DND-41 (cell line): ENCODE results near the gene HAUS1.

Experiments used
- ATAC-seq: fragments of 200-7000 bp; cut with Tn5 transposase; 3 replicates; pipeline ENCODE4 v1.9.1; 2021; ENCODE audit warnings: low read depth; ENCODE audit not compliant: insufficient read depth
- DNase-seq: peaks from one replicate; pipeline ENCODE4 v3.0.0-alpha.2; 2020
- H2AFZ ChIP-seq: 2 replicates; pipeline ENCODE4 v1.6.0; 2012; ENCODE audit warnings: low read depth, low read length
- H3K27ac ChIP-seq: 2 replicates; pipeline ENCODE4 v1.5.1; 2012; ENCODE audit warnings: low read length, inconsistent platforms
- H3K27me3 ChIP-seq: fragments of 200-600 bp; sonication (generic); 2 replicates; pipeline ENCODE4 v1.6.0; 2012; ENCODE audit warnings: low read length, mild to moderate bottlenecking, inconsistent platforms; ENCODE audit not compliant: insufficient read depth, poor library complexity
- H3K36me3 ChIP-seq: 2 replicates; pipeline ENCODE4 v1.5.1; 2012; ENCODE audit warnings: low read length, inconsistent platforms; ENCODE audit not compliant: insufficient read depth
- H3K4me1 ChIP-seq: 2 replicates; pipeline ENCODE4 v1.5.1; 2012; ENCODE audit warnings: mild to moderate bottlenecking, low read length; ENCODE audit not compliant: insufficient read depth
- H3K4me2 ChIP-seq: 2 replicates; pipeline ENCODE4 v1.6.0; 2012; ENCODE audit warnings: mild to moderate bottlenecking, moderate library complexity, low read length, inconsistent platforms; ENCODE audit not compliant: insufficient read depth
- H3K4me3 ChIP-seq, 2 experiments: fragments of 200-600 bp in 1 of 2; shearing (Covaris generic) in 1 of 2; 2 replicates each; pipeline ENCODE4 v1.5.1; 2012 to 2016; ENCODE audit warnings: inconsistent platforms in 2 of 2, low read length in 2 of 2, mild to moderate bottlenecking in 2 of 2, low read depth in 1 of 2, moderate library complexity in 1 of 2
- H3K79me2 ChIP-seq: 2 replicates; pipeline ENCODE4 v1.6.0; 2012; ENCODE audit warnings: low read length, inconsistent platforms; ENCODE audit not compliant: insufficient read depth
- H3K9ac ChIP-seq: 2 replicates; pipeline ENCODE4 v1.6.0; 2012; ENCODE audit warnings: low read depth, mild to moderate bottlenecking, inconsistent platforms, low read length, moderate library complexity
- H3K9me3 ChIP-seq: 2 replicates; pipeline ENCODE4 v1.5.1; 2012; ENCODE audit warnings: low read length, moderate library complexity, mild to moderate bottlenecking, inconsistent platforms; ENCODE audit not compliant: insufficient read depth, severe bottlenecking
- H4K20me1 ChIP-seq: 2 replicates; pipeline ENCODE4 v1.6.0; 2012; ENCODE audit warnings: low read length; ENCODE audit not compliant: insufficient read depth
- CTCF ChIP-seq: IDR thresholded peaks from 2 replicates; pipeline ENCODE4 v1.5.1; 2012; ENCODE audit warnings: borderline replicate concordance, low read length, moderate library complexity, mild to moderate bottlenecking; ENCODE audit not compliant: poor library complexity, severe bottlenecking; ENCODE audit errors: extremely low read depth
- EZH2 ChIP-seq: IDR thresholded peaks from 3 replicates; pipeline ENCODE4 v1.6.1; 2012; ENCODE audit warnings: borderline replicate concordance, low read depth, mild to moderate bottlenecking, moderate library complexity, low read length, inconsistent platforms; ENCODE audit not compliant: severe bottlenecking

The HAUS1 gene

GRCh38 chr18:46072959-46073358, 31.2 kb upstream of the HAUS1 start:
- H3K4me2 ChIP-seq: no peak overlapping the region

DNA sequence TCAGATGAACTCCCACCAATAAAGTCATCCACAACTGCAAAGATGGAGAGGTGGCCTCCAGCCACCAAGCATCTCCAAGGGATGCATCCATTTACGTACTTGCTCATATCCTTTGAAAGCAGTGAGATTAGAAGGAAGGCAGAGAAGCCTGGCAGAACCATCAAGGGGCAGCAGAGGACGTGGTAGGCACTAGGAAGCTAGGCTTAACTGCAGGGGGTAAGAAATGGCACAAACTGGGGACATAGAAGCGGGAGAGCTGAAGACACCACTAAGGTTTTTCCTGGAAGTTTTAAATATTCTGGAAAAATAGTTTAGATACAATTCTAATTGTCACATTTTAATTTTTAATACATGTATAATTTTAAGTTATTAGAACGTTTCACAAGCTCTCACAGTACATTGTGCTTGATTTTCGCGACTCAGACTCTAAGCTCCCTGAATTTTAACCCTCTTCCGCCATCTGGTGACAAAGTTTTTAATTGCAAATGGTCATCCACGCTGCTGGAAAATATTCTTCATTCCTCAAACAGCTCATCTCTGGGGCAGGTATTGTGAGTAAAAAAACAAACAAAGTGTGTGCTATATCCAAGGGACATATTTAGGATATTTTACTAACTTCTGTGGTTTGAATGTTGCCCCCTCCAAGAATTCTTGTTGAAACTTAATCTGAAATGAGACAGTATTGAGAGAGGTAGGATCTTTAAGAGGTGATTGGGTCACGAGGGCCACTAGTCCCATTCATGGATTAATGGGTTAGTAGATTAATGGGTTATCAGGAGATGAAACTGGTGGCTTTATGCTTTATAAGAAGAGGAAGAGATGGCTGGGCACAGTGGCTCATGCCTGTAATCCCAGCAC, 30.5 kb upstream of the HAUS1 start:
- Histone ChIP-seq H2AFZ (no peak overlapping the region), H3K4me2 (no peak overlapping the region), H3K27me3 (no peaks in the 10 kb centered on the region), H3K9me3 (no peaks in the 10 kb centered on the region), H3K9ac (no peak overlapping the region), H3K27ac (no peak overlapping the region), H4K20me1 (no peaks in the 10 kb centered on the region), H3K4me1 (no peaks in the 10 kb centered on the region), H3K36me3 (peaks cover 12% of the 10 kb centered on the region; the same call in 1 of the 2 replicates), H3K79me2 (no peaks in the 10 kb centered on the region), H3K4me3 (no peak overlapping the region)
- TF ChIP-seq CTCF: peak; percentile 82
- TF ChIP-seq EZH2: no peak
- ATAC-seq: peak; percentile 78
- DNase-seq: peak; percentile 61

More at GRCh38 chr18:46072959-46073358, 31.2 kb upstream of the HAUS1 start:
- no peaks in the 10 kb centered on the region for H3K27me3 ChIP-seq
- no peaks in the 10 kb centered on the region for H3K9me3 ChIP-seq
- TF ChIP-seq CTCF: no peak
- TF ChIP-seq EZH2: no peak
- H3K4me1 ChIP-seq: no peaks in the 10 kb centered on the region
- H2AFZ ChIP-seq: no peak overlapping the region
- H4K20me1 ChIP-seq: no peaks in the 10 kb centered on the region
- no peak overlapping the region for H3K27ac ChIP-seq
- H3K36me3 ChIP-seq: peaks cover 6% of the 10 kb centered on the region; the same call in 1 of the 2 replicates
- DNase-seq: no peak
- ATAC-seq: 0 out of 3 replicates have a peak, but pooled peaks have one; percentile 2
- no peak overlapping the region for H3K4me3 ChIP-seq
- no peak overlapping the region for H3K9ac ChIP-seq
- H3K79me2 ChIP-seq: no peaks in the 10 kb centered on the region

DNA sequence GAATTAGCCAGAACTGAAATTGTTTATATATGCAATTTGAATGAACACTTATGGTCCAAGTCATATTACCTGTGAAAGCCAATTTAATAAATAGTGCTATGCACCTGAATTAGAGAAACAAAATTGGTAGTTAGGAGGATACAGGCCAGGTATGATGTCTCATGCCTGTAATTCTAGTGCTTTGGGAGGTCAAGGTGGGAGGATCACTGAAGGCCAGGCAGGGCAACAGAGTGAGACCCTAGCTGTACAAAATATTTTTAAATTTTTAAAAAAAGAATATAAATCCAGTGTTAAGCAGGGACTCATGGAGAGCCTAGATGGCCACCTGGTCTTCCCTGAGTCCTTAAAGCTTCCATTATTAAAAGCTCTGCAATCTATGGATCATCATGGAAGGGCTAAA, 24.8 kb upstream of the HAUS1 start:
- Histone ChIP-seq H3K36me3 (peaks cover 63% of the 10 kb centered on the region), H2AFZ (no peak overlapping the region)

More for the DNA sequence above, 24.8 kb upstream of the HAUS1 start:
- Histone ChIP-seq H3K4me3 (no peak overlapping the region), H3K4me1 (no peaks in the 10 kb centered on the region), H3K9ac (no peak overlapping the region), H3K79me2 (peaks cover 2% of the 10 kb centered on the region; the same call in 1 of the 2 replicates), H3K27me3 (no peaks in the 10 kb centered on the region), H3K4me2 (no peak overlapping the region), H3K27ac (no peak overlapping the region), H3K9me3 (no peaks in the 10 kb centered on the region), H4K20me1 (no peaks in the 10 kb centered on the region)
- DNase-seq (no peak), ATAC-seq (no peak)
- no peak for TF ChIP-seq EZH2
- no peak for TF ChIP-seq CTCF
